Middle frontal gyrus (tissue), 1 donor: ENCODE results near the gene UPK3B.
"Not testable (repeated sequence)": the region's sequence is repeated elsewhere in the genome, so short reads cannot be mapped to it uniquely, and the experiment has no call there.

Experiments used
- DNase-seq: peaks from one replicate; pipeline ENCODE4 v3.0.0-alpha.2; 2015; ENCODE audit warnings: low spot score; ENCODE audit errors: extremely low spot score

Gene UPK3B

GRCh38 chr7:76512941-76513816, 2.8 kb downstream of the UPK3B start:
- DNase-seq: no peak

- no peak for DNase-seq
Measured at GRCh38 chr7:76513817-76514799, 3.8 kb downstream of the UPK3B start.

- no peak for DNase-seq
Measured at GRCh38 chr7:76514926-76515771, 4.8 kb downstream of the UPK3B start.

GRCh38 chr7:76515999-76516443, 5.7 kb downstream of the UPK3B start:
- DNase-seq: peak; percentile 9

- not testable (repeated sequence) for DNase-seq
Measured at GRCh38 chr7:76516932-76517331, 6.6 kb downstream of the UPK3B start.

GRCh38 chr7:76526183-76526582, 15.8 kb downstream of the UPK3B start:
- DNase-seq: not testable (repeated sequence)

- not testable (repeated sequence) for DNase-seq
Measured at GRCh38 chr7:76531643-76532042, 21.3 kb downstream of the UPK3B start.

GRCh38 chr7:76543197-76543596, 32.8 kb downstream of the UPK3B start, which contains the start of gene SPDYE16:
Gene SPDYE16 (minus strand): TSS chr7:76543297. CDS start chr7:76541459, 1,838 bp downstream.
- DNase-seq: not testable (repeated sequence)

- DNase-seq: peak; percentile 88
Measured at GRCh38 chr7:76549025-76549854, 38.9 kb downstream of the UPK3B start.

GRCh38 chr7:76549855-76550248, 39.5 kb downstream of the UPK3B start:
- DNase-seq: not testable (repeated sequence)

GRCh38 chr7:76551992-76552391, 41.6 kb downstream of the UPK3B start:
- not testable (repeated sequence) for DNase-seq

- not testable (repeated sequence) for DNase-seq
Measured at GRCh38 chr7:76559685-76560084, 49.3 kb downstream of the UPK3B start.

GRCh38 chr7:76560157-76560556, 49.8 kb downstream of the UPK3B start:
- DNase-seq: not testable (repeated sequence)

- not testable (repeated sequence) for DNase-seq
Measured at GRCh38 chr7:76561342-76561741, 51.0 kb downstream of the UPK3B start.

- DNase-seq: not testable (repeated sequence)
Measured at GRCh38 chr7:76565001-76565400, 54.6 kb downstream of the UPK3B start.
